ENCODE measurements around the gene SYTL3. TPM values are rescaled to one million over a fixed set of nuclear protein-coding genes. Genes with fewer than 3 reads are reported as not detected.

SYTL3 gene
- total and polyA plus RNA-seq, 2 experiments from 2014 or later = 9.9 to 11.4 TPM

DNA sequence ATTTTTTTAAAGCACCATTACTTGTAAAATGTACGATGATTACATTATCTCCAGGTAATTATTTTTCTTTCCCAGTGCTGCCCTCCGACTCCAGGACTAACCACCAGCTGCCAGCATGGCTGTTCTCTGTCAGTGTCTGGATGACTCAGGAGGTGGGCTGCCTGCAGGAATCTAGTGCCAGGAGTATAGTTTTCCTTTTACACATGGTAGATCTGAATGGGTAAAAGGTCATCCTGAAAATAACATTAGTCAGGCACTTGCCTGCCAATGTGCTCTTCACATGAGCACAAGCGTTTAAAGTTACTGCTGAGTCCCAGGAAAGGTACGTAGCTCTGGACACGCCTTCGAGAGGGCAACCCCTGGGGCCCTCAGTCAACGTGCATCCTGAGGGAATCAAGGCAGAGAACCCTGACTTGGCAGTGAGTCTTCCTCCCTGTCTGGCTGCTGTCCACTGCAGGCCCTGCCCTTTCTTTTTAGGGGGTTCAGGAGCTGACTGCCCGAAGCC, 7.7 kb upstream of the SYTL3 start:
- Histone ChIP-seq H3K27ac (peak overlapping the region; percentile 55), H3K36me3 (peaks cover 3% of the 10 kb centered on the region), H3K4me3 (peak overlapping the region; percentile 1), H3K27me3 (no peaks in the 10 kb centered on the region), H3K9me3 (ENCODE audit: low read depth) (no peaks in the 10 kb centered on the region), H3K4me1 (ENCODE audit: low read depth) (peaks cover 43% of the 10 kb centered on the region)
- TF ChIP-seq, protein P1, sequence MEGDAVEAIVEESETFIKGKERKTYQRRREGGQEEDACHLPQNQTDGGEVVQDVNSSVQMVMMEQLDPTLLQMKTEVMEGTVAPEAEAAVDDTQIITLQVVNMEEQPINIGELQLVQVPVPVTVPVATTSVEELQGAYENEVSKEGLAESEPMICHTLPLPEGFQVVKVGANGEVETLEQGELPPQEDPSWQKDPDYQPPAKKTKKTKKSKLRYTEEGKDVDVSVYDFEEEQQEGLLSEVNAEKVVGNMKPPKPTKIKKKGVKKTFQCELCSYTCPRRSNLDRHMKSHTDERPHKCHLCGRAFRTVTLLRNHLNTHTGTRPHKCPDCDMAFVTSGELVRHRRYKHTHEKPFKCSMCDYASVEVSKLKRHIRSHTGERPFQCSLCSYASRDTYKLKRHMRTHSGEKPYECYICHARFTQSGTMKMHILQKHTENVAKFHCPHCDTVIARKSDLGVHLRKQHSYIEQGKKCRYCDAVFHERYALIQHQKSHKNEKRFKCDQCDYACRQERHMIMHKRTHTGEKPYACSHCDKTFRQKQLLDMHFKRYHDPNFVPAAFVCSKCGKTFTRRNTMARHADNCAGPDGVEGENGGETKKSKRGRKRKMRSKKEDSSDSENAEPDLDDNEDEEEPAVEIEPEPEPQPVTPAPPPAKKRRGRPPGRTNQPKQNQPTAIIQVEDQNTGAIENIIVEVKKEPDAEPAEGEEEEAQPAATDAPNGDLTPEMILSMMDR (IDR thresholded peaks at IDR 0.05; ENCODE audit: low read depth, low read length) = no peak
- peak in 1 of 2 donors; percentile 73 for DNase-seq (ENCODE audit: low read depth in 1 of 2, low spot score in 1 of 2)

DNA sequence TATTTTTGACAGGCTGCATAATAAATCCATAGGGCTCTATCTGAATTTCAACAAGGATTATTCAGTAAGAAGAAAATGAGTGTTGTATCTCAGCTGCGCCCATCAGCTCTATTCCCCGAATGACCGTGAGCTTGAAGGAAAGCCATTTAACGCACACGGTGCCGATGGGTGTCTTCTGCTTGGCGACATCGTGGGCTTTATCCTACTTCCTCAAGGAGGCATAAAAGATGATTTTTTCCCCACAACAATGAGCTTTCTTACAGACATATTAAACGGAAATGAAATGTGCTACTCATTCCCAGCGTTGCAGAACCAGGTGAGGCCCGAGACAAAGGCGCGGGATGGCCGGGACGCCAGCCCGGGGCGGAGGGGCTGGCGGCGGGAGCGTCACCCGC, 6.0 kb upstream of the SYTL3 start:
- Histone ChIP-seq H3K27me3 (no peaks in the 10 kb centered on the region), H3K4me3 (peak overlapping the region; percentile 89), H3K36me3 (no peaks in the 10 kb centered on the region), H3K4me1 (ENCODE audit: low read depth) (peaks cover 59% of the 10 kb centered on the region), H3K27ac (peak overlapping the region; percentile 93), H3K9me3 (ENCODE audit: low read depth) (no peaks in the 10 kb centered on the region)
- DNase-seq (ENCODE audit: low read depth in 1 of 2, low spot score in 1 of 2) = peak in 1 of 2 donors; percentile 25
- TF ChIP-seq, protein P1 (IDR thresholded peaks at IDR 0.05; ENCODE audit: low read depth, low read length) = no peak

DNA sequence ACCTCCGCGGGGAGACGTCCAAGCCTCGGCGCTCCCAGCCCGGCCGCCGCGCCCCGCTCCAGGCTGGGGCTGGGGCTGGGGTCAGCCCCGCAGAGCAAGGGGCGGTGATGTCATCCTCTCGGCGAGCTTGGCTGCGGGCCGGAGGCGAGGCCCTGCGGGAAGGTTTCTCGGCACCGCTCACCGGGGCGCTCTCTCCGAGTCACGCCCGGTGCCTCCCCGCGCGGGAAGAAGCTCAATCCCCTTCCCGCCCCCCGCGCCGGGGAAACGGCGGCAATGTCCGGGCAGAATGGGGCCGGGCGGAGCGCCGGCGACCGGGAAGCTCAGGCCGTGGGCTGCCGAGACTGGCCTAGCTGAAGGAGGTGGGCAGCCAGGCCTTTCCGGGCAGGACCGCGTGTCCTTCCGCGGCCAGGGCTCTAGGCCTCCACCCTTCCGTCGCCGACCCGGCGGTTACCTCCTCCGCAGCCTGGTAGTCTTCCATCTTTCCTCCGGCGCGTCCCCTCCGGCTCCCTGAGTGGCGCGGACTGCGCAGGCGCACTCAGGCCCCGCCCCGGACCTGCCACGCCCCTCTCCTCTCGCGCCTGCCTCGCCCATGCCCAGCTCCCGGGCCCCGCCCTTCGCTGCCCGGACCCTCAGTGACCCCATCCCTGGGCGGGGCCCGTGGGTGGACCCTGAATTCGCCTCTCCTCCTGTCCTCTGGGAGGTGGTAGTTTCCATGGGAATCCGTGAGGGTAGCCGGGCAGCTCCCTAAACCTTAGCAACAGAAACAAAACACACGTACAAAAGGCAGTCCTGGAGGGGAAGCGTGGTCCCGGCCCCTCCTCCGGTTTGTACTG, 5.4 kb upstream of the SYTL3 start, which contains the start of gene DYNLT1:
Gene DYNLT1 (minus strand): TSS at position 513 of the 833 bp plus-strand sequence. CDS start 35 bp downstream, at position 478.
- no peaks in the 10 kb centered on the region for H3K27me3 ChIP-seq
- H3K27ac ChIP-seq = peak within 1 kb of the TSS; percentile 93
- peaks cover 65% of the 10 kb centered on the region for H3K4me1 ChIP-seq (ENCODE audit: low read depth)
- TF ChIP-seq, protein P1 (IDR thresholded peaks at IDR 0.05; ENCODE audit: low read depth, low read length) = no peak
- no peaks in the 10 kb centered on the region for H3K36me3 ChIP-seq
- peak; percentile 95 for DNase-seq (ENCODE audit: low read depth in 1 of 2, low spot score in 1 of 2)
- peak within 1 kb of the TSS; percentile 89 for H3K4me3 ChIP-seq
- no peaks in the 10 kb centered on the region for H3K9me3 ChIP-seq (ENCODE audit: low read depth)

DNA sequence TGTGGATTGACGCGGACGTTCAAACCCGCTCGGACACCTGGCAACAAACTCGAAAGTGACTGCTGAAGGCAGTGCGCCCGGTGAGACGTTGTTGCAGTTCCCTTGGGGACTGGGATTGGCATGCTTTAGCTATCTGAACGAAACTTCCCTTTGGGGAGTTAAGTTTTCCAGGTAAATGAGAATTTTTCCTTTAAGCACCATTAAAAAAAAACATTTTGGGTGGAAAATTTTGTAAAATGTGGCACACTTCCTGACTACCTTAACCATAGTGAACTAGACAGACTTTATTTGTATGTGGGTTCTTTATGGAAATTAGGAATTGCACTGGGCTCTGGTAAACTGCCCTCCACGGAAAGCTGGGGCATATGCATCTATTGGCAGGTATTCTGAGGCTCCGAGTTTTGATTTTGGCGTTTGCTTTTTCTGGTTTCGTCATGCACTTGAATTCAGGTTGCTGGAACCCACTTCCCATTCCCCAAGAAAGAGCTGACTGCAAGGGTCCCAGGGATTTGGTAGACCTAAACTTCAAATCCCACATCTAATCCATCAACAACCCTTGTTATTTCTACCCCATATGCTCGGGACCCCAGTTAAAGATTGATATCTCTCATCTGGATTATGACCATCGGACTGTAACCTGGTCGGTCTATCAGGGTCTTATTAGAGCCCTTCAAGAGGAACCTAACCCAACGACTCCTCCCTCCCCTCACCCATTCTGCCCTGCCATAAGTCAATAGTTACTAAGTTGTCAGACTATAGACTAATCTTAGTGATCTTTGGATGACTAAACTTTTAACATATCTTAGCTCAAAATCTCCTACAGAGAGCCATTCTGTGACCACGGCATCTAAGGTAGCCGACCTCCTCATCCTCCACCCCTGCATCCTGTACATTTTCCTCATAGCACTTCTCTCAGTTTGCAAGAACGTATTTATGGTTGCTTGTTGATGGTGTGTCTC, 4.5 kb upstream of the SYTL3 start:
- Histone ChIP-seq H3K27me3 (no peaks in the 10 kb centered on the region), H3K9me3 (ENCODE audit: low read depth) (no peaks in the 10 kb centered on the region), H3K4me1 (ENCODE audit: low read depth) (peaks cover 68% of the 10 kb centered on the region), H3K27ac (peak overlapping the region; percentile 93), H3K36me3 (no peaks in the 10 kb centered on the region), H3K4me3 (peak overlapping the region; percentile 89)
- TF ChIP-seq, protein P1 (IDR thresholded peaks at IDR 0.05; ENCODE audit: low read depth, low read length) = no peak
- DNase-seq (ENCODE audit: low read depth in 1 of 2, low spot score in 1 of 2) = no peak
